Stimulated activated CD4-positive, alpha-beta T cell treated with anti-CD3 and anti-CD28 coated beads, Interleukin-4, amount 100 ng/mL, for 4 hours (primary cell): Measurements from ENCODE around the gene OPTN.
"Not testable (repeated sequence)": the region's sequence is repeated elsewhere in the genome, so short reads cannot be mapped to it uniquely, and the experiment has no call there.

Experiments used
- DNase-seq, 2 experiments: peaks; one replicate each; pipeline ENCODE4 v3.0.0-alpha.2; 2020

Gene OPTN

GRCh38 chr10:13091801-13092200, 8.2 kb upstream of the OPTN start:
- no peak for DNase-seq

- DNase-seq = no peak
Observed at GRCh38 chr10:13092291-13093102, 7.5 kb upstream of the OPTN start.

DNA sequence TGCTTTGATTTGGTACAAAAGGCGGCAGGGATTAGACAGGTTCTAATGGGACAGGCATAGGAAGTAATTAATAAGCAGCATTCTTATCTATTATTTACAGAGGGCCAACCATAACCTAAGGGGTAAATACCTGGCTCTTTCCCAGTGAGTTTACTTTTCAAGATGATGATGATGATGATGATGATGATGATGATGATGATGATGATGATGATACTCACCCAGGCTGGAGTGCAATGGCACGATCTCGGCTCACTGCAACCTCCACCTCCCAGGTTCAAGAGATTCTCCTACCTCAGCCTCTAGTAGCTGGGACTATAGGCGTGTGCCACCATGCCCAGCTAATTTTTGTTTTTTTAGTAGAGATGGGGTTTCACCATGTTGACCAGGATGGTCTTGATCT, 5.9 kb upstream of the OPTN start:
- not testable (repeated sequence) for DNase-seq

- DNase-seq = no peak
Observed at GRCh38 chr10:13095094-13095493, 4.9 kb upstream of the OPTN start.

GRCh38 chr10:13095929-13096328, 4.0 kb upstream of the OPTN start:
- DNase-seq = no peak

DNA sequence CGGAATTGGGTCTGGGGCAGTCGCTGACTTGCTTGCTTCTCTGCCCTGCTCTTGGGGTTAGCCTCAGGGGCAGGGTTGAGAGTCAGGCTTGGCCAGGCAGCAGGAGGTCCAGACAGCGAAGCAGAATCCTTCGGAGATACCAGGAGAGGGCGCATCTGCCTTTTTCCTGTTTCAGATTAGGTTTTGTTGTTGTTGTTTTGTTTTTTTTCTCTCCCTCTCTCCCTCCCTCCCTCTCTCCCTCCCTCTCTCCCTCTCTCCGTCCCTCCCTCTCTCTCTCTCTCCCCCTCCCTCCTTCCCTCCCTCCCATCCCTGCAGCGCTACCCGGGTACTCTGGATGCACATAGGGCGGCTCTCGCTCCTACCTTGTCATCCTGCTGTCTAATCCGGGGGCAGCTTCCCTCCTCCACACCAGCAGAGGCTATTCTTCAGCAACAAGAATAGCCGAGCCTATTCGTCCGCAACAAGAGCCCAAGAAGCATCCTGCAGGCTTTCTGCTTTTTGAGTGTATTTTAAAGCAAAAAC, 758 bp upstream of the OPTN start:
- peak in 1 of 2 experiments; percentile 28 for DNase-seq

GRCh38 chr10:13100349-13101294, 659 bp downstream of the OPTN start:
- peak in 1 of 2 experiments; percentile 15 for DNase-seq

DNA sequence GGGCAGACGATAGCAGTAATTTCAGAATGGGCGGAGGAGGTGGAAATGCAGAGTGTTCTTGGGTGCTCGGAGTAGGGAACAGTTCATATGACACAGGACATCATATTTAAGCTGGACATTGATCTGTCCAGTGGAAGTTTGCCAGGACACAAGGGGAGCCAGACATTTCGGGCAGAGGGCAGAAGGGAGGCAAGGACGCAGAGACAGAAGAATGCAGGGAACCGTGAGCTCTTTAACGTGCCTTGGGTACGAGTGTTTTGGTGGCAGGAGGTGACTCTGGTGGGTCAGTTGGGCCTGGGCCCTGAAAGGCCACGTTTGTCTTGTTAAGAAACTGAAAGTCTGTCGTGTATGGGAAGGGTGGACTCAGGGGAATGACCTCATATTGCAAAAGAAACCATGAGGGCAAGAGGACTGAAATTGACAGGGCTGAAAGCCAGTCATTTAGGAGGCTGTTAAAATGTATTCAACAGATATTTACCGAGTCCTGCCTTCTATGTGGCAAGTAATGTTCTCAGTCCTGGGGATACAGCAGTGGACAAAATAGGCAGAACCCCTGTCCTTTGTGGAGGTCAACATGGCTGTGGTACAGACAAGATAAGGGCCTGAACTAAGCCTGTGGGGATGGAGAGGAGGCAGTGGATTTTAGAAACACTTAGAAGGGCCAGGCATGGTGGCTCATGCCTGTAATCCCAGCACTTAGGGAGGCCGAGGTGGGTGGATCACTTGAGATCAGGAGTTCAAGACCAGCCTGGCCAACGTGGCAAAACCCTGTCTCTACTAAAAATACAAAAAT, 2.2 kb downstream of the OPTN start:
- no peak for DNase-seq

DNA sequence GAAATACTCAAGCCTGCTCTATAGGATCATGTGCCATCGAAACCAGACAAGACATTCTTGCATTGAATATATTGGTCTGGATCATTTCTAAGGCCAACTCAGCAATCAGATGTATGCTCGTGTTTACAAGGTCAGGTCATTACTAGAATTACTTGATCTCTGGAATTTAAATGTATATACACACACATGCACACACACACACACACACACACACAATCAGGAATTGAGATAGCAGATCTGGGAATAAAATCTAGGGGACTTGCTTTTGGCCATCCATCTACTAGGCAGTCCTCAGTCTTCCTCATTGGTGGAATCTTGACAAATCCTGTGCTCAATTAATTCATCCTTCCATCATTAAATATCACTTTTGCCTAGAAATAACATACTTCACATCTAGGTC, 3.6 kb downstream of the OPTN start:
- DNase-seq = no peak

DNA sequence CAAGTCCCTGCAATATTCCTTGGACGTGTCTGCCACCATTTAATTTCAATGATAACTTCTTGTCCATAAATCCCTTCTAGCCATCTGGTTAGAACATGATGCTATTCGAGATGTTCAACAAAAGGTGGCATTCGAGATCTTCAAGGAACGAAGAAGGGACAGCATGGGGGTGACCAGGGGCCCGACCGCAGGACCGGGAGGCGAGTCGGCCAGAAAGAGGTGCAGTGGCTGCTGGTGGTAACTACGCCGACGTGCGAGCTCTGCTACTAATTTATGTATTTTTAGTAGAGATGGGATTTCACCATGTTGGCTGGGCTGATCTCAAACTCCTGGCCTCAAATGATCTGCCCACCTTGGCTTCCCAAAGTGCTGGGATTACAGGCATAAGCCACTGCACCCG, 4.7 kb downstream of the OPTN start:
- DNase-seq = no peak

- DNase-seq = no peak
Observed at GRCh38 chr10:13105184-13105583, 5.2 kb downstream of the OPTN start.

GRCh38 chr10:13106387-13107045, 6.6 kb downstream of the OPTN start:
- no peak for DNase-seq

- DNase-seq = no peak
Observed at GRCh38 chr10:13110908-13111307, 10.9 kb downstream of the OPTN start.

DNA sequence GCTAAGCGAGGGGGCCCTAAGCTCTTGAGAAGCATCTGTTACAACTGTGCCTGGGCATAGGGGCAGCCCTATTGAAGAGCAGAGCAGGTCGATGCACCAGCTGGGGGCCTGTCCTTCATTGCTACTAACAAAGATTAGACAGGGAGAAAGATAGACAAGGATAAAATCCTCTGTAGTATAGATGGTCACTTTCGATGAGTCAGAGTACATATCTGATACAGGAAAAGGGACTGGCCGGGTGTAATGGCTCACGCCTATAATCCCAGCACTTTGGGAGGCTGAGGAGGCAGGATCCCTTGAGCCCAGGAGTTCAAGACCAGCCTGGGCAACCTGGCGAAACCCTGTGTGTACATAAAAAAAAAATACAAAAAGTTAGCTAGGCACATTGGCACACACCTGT, 13.6 kb downstream of the OPTN start:
- DNase-seq = no peak

- no peak for DNase-seq
Observed at GRCh38 chr10:13115832-13116803, 16.2 kb downstream of the OPTN start.

DNA sequence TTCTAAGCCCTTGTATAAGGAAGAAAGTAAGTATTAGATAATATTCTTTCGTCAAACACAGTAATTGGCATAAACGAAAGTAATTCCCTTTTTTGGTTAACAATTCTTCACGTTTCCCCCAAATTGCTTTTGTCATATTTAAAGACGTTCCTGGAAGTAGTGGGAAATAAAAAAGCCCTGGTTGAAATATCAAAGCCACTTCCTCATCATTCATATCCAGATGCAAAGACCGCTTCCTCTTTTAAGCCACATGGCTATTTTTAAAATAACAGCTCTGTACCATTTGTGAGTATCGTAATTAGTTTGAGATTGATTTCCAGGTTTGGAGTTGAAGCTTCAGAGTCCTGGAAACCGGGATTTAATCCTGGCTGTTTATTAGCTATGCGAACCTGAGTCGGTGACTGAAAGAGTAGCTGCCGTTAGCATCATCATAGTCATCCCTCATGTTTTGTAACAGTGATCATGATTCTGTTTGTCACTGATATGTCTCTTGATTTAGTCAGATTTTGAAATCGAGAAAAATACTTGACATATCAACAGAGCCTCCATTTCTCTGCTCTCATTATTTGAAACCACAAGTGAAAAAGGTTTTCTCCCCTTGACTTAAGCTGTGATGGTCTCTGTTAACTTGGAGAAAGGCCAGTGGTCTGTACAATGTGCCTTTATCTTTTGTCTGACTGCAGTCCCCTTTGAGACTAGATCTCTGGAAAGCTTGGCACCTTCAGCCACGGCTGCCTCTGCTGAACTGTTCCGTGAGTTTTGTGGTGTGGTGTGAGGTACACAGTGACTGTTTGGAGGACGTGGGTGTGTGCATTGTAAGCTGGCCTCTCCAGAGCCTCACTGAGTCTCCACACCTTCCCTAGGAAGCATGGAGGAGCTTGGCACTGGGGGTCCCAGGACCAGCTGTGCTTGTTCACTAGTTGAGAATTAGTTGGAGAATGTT, 18.1 kb downstream of the OPTN start:
- no peak for DNase-seq

DNA sequence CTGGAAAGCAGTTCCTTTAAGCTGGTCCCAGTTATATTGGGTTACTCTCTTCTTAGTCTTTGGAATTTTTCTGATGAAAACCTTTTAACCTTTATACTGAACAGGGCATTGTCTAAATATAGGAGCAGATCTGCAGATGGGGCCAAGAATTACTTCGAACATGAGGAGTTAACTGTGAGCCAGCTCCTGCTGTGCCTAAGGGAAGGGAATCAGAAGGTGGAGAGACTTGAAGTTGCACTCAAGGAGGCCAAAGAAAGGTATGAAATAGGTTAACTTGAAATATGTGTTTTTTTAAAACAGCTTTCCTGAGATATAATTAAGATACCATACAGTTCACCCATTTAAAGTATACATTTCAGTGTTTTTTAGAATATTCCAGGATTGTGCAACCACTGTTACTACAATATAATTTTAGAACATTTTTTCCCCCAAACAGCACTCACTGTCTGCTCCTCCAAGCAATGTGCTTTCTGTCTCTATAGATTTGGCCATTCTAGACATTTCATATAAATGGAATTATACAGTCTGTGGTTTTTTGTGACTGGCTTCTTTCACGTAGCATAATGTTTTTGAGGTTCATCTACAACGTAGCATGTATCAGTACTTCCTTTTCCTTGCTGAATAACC, 18.9 kb downstream of the OPTN start:
- no peak for DNase-seq

DNA sequence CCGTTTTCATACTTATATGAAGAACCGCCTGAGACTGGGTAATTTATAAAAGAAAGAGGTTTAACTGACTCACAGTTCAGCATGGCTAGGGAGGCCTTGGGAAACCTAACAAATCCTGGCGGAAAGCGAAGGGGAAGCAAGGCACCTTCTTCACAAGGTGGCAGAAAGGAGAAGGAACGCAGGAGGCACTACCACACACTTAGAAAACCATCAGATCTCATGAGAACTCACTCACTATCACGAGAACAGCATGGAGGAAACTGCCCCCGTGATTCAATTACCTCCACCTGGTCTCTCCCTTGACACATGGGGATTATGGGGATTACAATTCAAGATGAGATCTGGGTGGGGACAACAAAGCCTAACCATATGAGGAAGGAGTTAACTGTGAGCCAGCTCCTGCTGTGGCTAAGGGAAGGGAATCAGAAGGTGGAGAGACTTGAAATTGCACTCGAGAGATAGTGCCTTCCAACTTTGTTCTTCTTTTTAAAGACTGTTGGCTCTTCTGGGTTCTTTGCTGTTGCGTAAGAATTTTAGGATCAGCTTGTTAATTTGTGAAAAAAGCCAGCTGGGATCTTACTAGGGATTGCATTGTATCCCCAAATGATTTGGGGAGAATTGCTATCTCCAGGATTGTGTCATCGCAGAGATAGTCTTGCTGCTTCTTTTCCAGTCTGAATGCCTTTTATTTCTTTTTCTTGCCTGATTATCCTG, 21.0 kb downstream of the OPTN start:
- DNase-seq = no peak

DNA sequence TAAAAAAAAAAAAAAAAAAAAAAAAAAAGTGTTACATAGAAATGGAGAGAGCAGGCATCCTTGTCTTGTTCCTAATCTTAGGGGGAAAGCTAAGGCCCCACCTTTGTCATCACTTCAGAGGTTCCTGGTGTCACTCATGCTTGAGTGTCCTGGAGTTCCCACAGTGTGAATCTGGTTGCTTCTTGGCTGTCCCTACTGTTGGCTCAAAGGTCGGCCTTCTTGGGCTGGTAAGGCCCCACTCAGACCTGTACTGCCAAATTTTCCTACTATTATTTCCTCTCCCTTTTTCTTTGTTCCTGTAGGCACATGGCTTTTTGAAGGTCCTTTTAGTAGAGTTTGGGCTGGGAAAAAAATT, 21.5 kb downstream of the OPTN start:
- no peak for DNase-seq
